ENCODE results near the gene DYRK1B.

- TF ChIP-seq CTCF (conservative IDR thresholded peaks at IDR 0.05 in 1 of 2, IDR thresholded peaks at IDR 0.05 in 1 of 2; ENCODE audit: extremely low read depth in 1 of 2, insufficient read depth in 1 of 2, low read depth in 1 of 2, low read length in 2 of 2) (no peak), EZH2 (IDR thresholded peaks at IDR 0.05; ENCODE audit: borderline replicate concordance, low read length) (no peak)
Observed at GRCh38 chr19:39828654-39829032, 5.3 kb downstream of the DYRK1B start.
